GM23338 (cell line): ENCODE results near the gene TP53I3. TPM values are rescaled to one million over a fixed set of nuclear protein-coding genes. Genes with fewer than 3 reads are reported as not detected.

ENCODE experiments used
- ATAC-seq: fragments of 200-7000 bp; cut with Tn5 transposase; 3 replicates; pipeline ENCODE4 v1.9.1; 2020
- DNase-seq: peaks from one replicate; pipeline ENCODE4 v3.0.0-alpha.2; 2015; ENCODE audit warnings: low spot score
- H2AFZ ChIP-seq: fragments of 200-600 bp; sonication (generic); 2 replicates; pipeline ENCODE4 v1.8.0; 2016; ENCODE audit warnings: antibody characterized with exemption, mild to moderate bottlenecking, moderate library complexity
- H3F3A ChIP-seq: fragments of 200-600 bp; sonication (generic); replicated peaks from 2 replicates; pipeline ENCODE4 v1.8.0; 2017; ENCODE audit warnings: antibody characterized with exemption, mixed run types, low read depth
- H3K27ac ChIP-seq: fragments of 200-600 bp; sonication (generic); 2 replicates; pipeline ENCODE4 v1.6.1; 2016; ENCODE audit warnings: low read depth
- H3K27me3 ChIP-seq: fragments of 200-600 bp; sonication (generic); 2 replicates; pipeline ENCODE4 v1.8.0; 2016; ENCODE audit warnings: mild to moderate bottlenecking, mixed run types, moderate library complexity; ENCODE audit not compliant: insufficient read depth
- H3K36me3 ChIP-seq: fragments of 200-600 bp; sonication (generic); 2 replicates; pipeline ENCODE4 v1.8.0; 2016; ENCODE audit warnings: mild to moderate bottlenecking; ENCODE audit not compliant: insufficient read depth
- H3K4me1 ChIP-seq: fragments of 200-600 bp; sonication (generic); 2 replicates; pipeline ENCODE4 v1.8.0; 2016; ENCODE audit warnings: mild to moderate bottlenecking, moderate library complexity; ENCODE audit not compliant: insufficient read depth
- H3K4me2 ChIP-seq: fragments of 200-600 bp; sonication (generic); 2 replicates; pipeline ENCODE4 v1.7.1; 2017; ENCODE audit warnings: mixed run types
- H3K4me3 ChIP-seq: fragments of 200-600 bp; sonication (generic); 2 replicates; pipeline ENCODE4 v1.6.1; 2016; ENCODE audit warnings: mixed run types
- H3K79me2 ChIP-seq: fragments of 200-600 bp; sonication (generic); replicated peaks from 2 replicates; pipeline ENCODE4 v1.8.0; 2017; ENCODE audit warnings: mild to moderate bottlenecking; ENCODE audit not compliant: insufficient read depth
- H3K9me2 ChIP-seq: fragments of 200-600 bp; sonication (generic); 2 replicates; pipeline ENCODE4 v1.8.0; 2017; ENCODE audit not compliant: insufficient read depth
- H4K20me1 ChIP-seq: fragments of 200-600 bp; sonication (generic); replicated peaks from 2 replicates; pipeline ENCODE4 v1.8.0; 2017; ENCODE audit warnings: mild to moderate bottlenecking; ENCODE audit not compliant: insufficient read depth
- H3K27ac Mint-ChIP-seq: 2 replicates; pipeline ENCODE4 v1.8.0; 2020; ENCODE audit warnings: inconsistent platforms, mild to moderate bottlenecking, moderate library complexity, mixed read lengths
- H3K27me3 Mint-ChIP-seq: 3 replicates; pipeline ENCODE4 v1.8.0; 2022; ENCODE audit warnings: low read depth, mild to moderate bottlenecking, moderate library complexity, mixed read lengths, inconsistent platforms; ENCODE audit not compliant: insufficient read depth, poor library complexity
- H3K36me3 Mint-ChIP-seq: 3 replicates; pipeline ENCODE4 v1.8.0; 2021; ENCODE audit warnings: low read depth, mild to moderate bottlenecking, inconsistent platforms, moderate library complexity, mixed read lengths
- H3K4me1 Mint-ChIP-seq: 3 replicates; pipeline ENCODE4 v1.8.0; 2020; ENCODE audit warnings: mild to moderate bottlenecking, inconsistent platforms, mixed read lengths
- H3K4me3 Mint-ChIP-seq: 3 replicates; pipeline ENCODE4 v1.8.0; 2021; ENCODE audit warnings: moderate library complexity, mild to moderate bottlenecking, inconsistent platforms, mixed read lengths
- H3K9me3 Mint-ChIP-seq: 3 replicates; pipeline ENCODE4 v1.8.0; 2020; ENCODE audit warnings: moderate library complexity, mild to moderate bottlenecking, inconsistent platforms, mixed read lengths
- CREB1 ChIP-seq: fragments of 250-450 bp; sonication (Bioruptor Pico); IDR thresholded peaks from 2 replicates; pipeline ENCODE4 v1.5.0; 2020; ENCODE audit warnings: low read depth, mild to moderate bottlenecking, moderate library complexity
- CTCF ChIP-seq, 2 experiments: fragments of 200-600 bp in 1 of 2; sonication (generic) in 1 of 2; conservative IDR thresholded peaks; 2 replicates each; pipeline versions ENCODE4 v1.5.1 to v1.6.1; 2016 to 2017; ENCODE audit warnings: antibody characterized with exemption in 2 of 2, low read depth in 2 of 2, mild to moderate bottlenecking in 2 of 2, moderate library complexity in 1 of 2
- ETS1 ChIP-seq: IDR thresholded peaks from 2 replicates; pipeline ENCODE4 v1.6.1; 2016; ENCODE audit warnings: antibody characterized with exemption
- EZH2 ChIP-seq: fragments of 200-600 bp; sonication (generic); IDR thresholded peaks from one replicate; pipeline ENCODE4 v1.8.0; 2017; ENCODE audit warnings: antibody characterized with exemption, mild to moderate bottlenecking, low read depth; ENCODE audit not compliant: unreplicated experiment
- EZH2phosphoT487 ChIP-seq: fragments of 200-600 bp; sonication (generic); IDR thresholded peaks from one replicate; pipeline ENCODE4 v1.8.1; 2018; ENCODE audit warnings: antibody characterized with exemption; ENCODE audit not compliant: unreplicated experiment
- JUNB ChIP-seq: IDR thresholded peaks from one replicate; pipeline ENCODE4 v1.6.1; 2016; ENCODE audit warnings: antibody characterized with exemption; ENCODE audit not compliant: unreplicated experiment
- NANOG ChIP-seq: IDR thresholded peaks from 2 replicates; pipeline ENCODE4 v1.6.1; 2016; ENCODE audit warnings: antibody characterized with exemption, borderline replicate concordance
- POLR2AphosphoS5 ChIP-seq: IDR thresholded peaks from 2 replicates; pipeline ENCODE4 v1.6.1; 2016; ENCODE audit warnings: antibody characterized with exemption, low read depth
- REST ChIP-seq: IDR thresholded peaks from one replicate; pipeline ENCODE4 v1.6.1; 2018; ENCODE audit warnings: antibody characterized with exemption; ENCODE audit not compliant: unreplicated experiment
- STAT1 ChIP-seq: IDR thresholded peaks from one replicate; pipeline ENCODE4 v1.6.1; 2016; ENCODE audit warnings: antibody characterized with exemption; ENCODE audit not compliant: unreplicated experiment
- ZNF114 ChIP-seq: fragments of 250-450 bp; sonication (Bioruptor Pico); IDR thresholded peaks from 2 replicates; pipeline ENCODE4 v1.5.0; 2020; ENCODE audit warnings: mild to moderate bottlenecking, moderate library complexity
- ZNF331 ChIP-seq: fragments of 250-450 bp; sonication (Bioruptor Pico); IDR thresholded peaks from 2 replicates; pipeline ENCODE4 v1.5.0; 2020; ENCODE audit warnings: low read depth, mild to moderate bottlenecking, moderate library complexity
- ZNF462 ChIP-seq: fragments of 250-450 bp; sonication (Bioruptor Pico); IDR thresholded peaks from 2 replicates; pipeline ENCODE4 v1.5.0; 2020; ENCODE audit warnings: mild to moderate bottlenecking, moderate library complexity
- polyA plus RNA-seq: library from polyadenylated mRNA; unstranded; fragments of >200 nt; fragmentation: Nextera tagmentation; extraction: Ambion mirVana; gene quantifications from 2 replicates; pipeline ENCODE4 v1.2.1, GENCODE V29; 2016
- total RNA-seq: library from RNA; depleted of rRNA; stranded (reverse); fragments of >200 nt; shearing (Covaris generic); gene quantifications from 2 replicates; pipeline ENCODE4 v1.2.3, GENCODE V29; 2014

TP53I3 gene
- total and polyA plus RNA-seq, 2 experiments from 2014 or later, result 27.8 to 36.5 TPM

GRCh38 chr2:24073816-24074215, 10.8 kb downstream of the TP53I3 start (continued):
- TF ChIP-seq JUNB, result no peak

GRCh38 chr2:24072259-24072658, 12.4 kb downstream of the TP53I3 start:
- no peak for DNase-seq
- H3K4me3 Mint-ChIP-seq, result no peak overlapping the region
- H3K79me2 ChIP-seq, result peaks cover 55% of the 10 kb centered on the region

More at GRCh38 chr2:24072259-24072658, 12.4 kb downstream of the TP53I3 start:
- Mint-ChIP-seq H3K27me3 (peaks cover 3% of the 10 kb centered on the region), H3K36me3 (peaks cover 41% of the 10 kb centered on the region), H3K9me3 (no peaks in the 10 kb centered on the region), H3K4me1 (peaks cover 9% of the 10 kb centered on the region), H3K27ac (no peak overlapping the region)
- no peaks in the 10 kb centered on the region for H3K27me3 ChIP-seq
- no peaks in the 10 kb centered on the region for H3K9me2 ChIP-seq
- H3K36me3 ChIP-seq, result peaks cover 28% of the 10 kb centered on the region
- H3K4me1 ChIP-seq, result peaks cover 16% of the 10 kb centered on the region; the same call in 1 of the 2 replicates
- H3K27ac ChIP-seq, result no peak overlapping the region
- no peak for ATAC-seq
- TF ChIP-seq POLR2AphosphoS5, result no peak
- no peak for TF ChIP-seq CTCF (conservative IDR thresholded peaks at IDR 0.05; ENCODE audit: low read depth in 2 of 2)
- no peak for TF ChIP-seq EZH2
- TF ChIP-seq ZNF114 (CRISPR knock-in tag), result no peak
- no peak for TF ChIP-seq CREB1 (CRISPR knock-in tag)
- no peak for TF ChIP-seq ETS1
- no peak for TF ChIP-seq EZH2phosphoT487
- TF ChIP-seq REST, result no peak
- TF ChIP-seq NANOG, result no peak
- no peak for TF ChIP-seq ZNF462 (CRISPR knock-in tag)
- no peak for TF ChIP-seq ZNF331 (CRISPR knock-in tag)
- no peak for TF ChIP-seq JUNB
- TF ChIP-seq STAT1, result no peak
- no peak overlapping the region for H2AFZ ChIP-seq
- H3F3A ChIP-seq, result peaks cover 19% of the 10 kb centered on the region
- H3K4me2 ChIP-seq, result no peak overlapping the region
- no peak overlapping the region for H3K4me3 ChIP-seq
- peaks cover 3% of the 10 kb centered on the region; the same call in 1 of the 2 replicates for H4K20me1 ChIP-seq
